ENCODE results near the gene CTNNA2.

Gene CTNNA2

DNA sequence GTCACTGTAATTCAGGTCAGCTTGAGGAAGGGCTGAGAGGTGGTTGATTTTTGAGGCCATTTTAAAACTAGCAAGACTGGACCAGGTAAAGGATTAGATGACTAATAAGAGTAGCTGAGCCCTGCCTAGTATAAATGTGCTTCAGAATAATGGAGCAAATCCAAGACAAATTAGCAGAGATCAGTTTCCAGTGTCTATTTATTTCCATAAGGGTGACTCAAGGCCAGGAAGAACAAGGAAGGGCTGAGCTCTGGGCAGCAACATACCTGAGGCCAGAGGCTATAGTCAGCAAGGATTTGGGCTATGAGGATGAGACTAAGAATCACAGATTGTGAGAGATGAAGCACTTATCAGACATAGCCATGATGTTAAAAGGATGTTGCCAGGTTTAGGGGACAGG lies 1130.7 kb downstream of the CTNNA2 start:
- no peaks in the 10 kb centered on the region for H3K4me1 Mint-ChIP-seq
- H3K36me3 Mint-ChIP-seq (ENCODE audit: low read depth), result no peaks in the 10 kb centered on the region
- TF ChIP-seq, protein P1, sequence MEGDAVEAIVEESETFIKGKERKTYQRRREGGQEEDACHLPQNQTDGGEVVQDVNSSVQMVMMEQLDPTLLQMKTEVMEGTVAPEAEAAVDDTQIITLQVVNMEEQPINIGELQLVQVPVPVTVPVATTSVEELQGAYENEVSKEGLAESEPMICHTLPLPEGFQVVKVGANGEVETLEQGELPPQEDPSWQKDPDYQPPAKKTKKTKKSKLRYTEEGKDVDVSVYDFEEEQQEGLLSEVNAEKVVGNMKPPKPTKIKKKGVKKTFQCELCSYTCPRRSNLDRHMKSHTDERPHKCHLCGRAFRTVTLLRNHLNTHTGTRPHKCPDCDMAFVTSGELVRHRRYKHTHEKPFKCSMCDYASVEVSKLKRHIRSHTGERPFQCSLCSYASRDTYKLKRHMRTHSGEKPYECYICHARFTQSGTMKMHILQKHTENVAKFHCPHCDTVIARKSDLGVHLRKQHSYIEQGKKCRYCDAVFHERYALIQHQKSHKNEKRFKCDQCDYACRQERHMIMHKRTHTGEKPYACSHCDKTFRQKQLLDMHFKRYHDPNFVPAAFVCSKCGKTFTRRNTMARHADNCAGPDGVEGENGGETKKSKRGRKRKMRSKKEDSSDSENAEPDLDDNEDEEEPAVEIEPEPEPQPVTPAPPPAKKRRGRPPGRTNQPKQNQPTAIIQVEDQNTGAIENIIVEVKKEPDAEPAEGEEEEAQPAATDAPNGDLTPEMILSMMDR (IDR thresholded peaks at IDR 0.05; ENCODE audit: unreplicated experiment in 3 of 3), result no peak
- H3K9me3 Mint-ChIP-seq, result no peaks in the 10 kb centered on the region
- no peak overlapping the region for H3K27ac Mint-ChIP-seq
- no peaks in the 10 kb centered on the region for H3K27me3 Mint-ChIP-seq (ENCODE audit: low read depth)
- H3K4me3 Mint-ChIP-seq, result no peak overlapping the region

DNA sequence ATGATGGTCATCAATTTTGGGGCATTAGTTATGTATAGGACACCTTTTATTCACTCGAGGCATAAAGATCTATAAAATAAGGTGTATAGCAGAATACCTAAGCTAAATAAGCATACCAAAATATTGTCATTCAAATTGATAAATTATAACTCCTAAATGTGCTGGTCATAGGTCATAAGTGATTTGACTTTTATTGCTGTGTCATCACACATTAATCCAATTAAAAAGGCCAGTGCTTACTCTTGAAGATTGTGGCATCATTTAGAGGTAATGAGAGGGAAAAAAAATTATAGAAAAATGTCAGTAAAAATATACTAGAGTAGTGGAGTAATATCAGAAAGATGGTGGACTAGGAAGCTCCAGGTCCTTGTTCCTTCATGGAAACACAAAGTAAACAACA lies 1138.6 kb downstream of the CTNNA2 start:
- Mint-ChIP-seq H3K9me3 (peaks cover 14% of the 10 kb centered on the region), H3K4me3 (no peak overlapping the region), H3K36me3 (ENCODE audit: low read depth) (no peaks in the 10 kb centered on the region), H3K27ac (no peak overlapping the region), H3K4me1 (no peaks in the 10 kb centered on the region), H3K27me3 (ENCODE audit: low read depth) (no peaks in the 10 kb centered on the region)
- TF ChIP-seq, protein P1 (IDR thresholded peaks at IDR 0.05; ENCODE audit: unreplicated experiment in 3 of 3), result no peak

DNA sequence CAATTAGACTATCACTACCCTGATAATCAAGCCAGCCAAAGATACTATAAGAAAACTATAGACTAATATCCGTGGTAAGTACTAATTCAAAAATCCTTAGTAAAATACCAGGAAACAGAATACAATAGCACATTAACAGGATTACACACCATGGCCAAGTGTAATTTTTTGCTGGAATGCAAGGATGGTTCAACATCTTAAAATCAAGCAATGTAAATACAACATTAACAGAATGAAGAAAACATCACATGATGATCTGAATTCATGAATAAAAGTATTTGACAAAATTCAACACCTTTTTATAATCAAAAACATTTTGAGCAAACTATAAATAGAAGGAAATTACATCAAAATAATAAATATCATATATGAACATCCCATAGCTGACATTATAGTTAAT lies 1142.4 kb downstream of the CTNNA2 start:
- TF ChIP-seq, protein P1 (IDR thresholded peaks at IDR 0.05; ENCODE audit: unreplicated experiment in 3 of 3), result no peak
- Mint-ChIP-seq H3K27ac (no peak overlapping the region), H3K4me1 (no peaks in the 10 kb centered on the region), H3K27me3 (ENCODE audit: low read depth) (no peaks in the 10 kb centered on the region), H3K9me3 (peaks cover 14% of the 10 kb centered on the region), H3K4me3 (no peak overlapping the region), H3K36me3 (ENCODE audit: low read depth) (no peaks in the 10 kb centered on the region)

DNA sequence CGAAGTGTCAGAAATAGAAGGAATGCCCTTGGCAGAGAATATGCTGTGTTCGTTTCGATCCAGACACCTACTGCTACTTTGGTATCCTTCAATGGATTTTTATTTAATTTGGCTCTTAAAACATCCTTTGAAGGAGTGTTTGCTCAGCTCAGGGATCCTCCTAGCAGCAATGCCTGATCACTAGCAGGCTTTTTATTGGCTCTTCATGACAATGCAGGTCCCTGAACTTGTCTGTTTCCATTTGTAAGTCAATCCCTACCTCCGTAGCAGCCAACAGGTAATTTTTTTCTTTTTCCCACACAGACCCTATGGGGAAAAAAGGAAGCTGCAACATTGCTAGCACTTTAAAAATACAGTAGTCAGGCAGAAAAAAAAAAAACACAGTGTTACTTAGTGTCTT lies 1157.9 kb downstream of the CTNNA2 start:
- TF ChIP-seq, protein P1 (IDR thresholded peaks at IDR 0.05; ENCODE audit: unreplicated experiment in 3 of 3), result no peak
- Mint-ChIP-seq H3K27ac (no peak overlapping the region), H3K27me3 (ENCODE audit: low read depth) (no peaks in the 10 kb centered on the region), H3K4me1 (no peaks in the 10 kb centered on the region), H3K9me3 (no peaks in the 10 kb centered on the region), H3K36me3 (ENCODE audit: low read depth) (no peaks in the 10 kb centered on the region), H3K4me3 (no peak overlapping the region)

DNA sequence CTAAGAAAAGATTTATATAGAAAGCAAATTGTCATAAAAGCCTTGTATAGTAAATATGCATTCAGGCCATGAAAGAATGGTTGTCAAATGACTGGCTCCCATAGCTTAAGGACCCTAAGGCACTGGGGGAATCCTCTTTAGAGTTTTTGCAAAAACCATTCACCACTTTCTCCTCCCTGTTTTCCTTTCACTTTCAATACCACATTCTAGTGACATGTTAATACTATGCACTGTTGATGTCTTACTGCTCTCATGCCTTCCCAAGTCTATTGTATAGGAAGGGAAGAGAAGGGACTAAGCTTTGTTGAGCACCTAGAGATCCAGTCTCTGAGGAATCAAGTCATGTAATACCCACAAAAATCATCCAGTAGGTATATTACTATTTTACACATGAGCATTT lies 1174.7 kb downstream of the CTNNA2 start:
- Mint-ChIP-seq H3K4me3 (no peak overlapping the region), H3K9me3 (peaks cover 4% of the 10 kb centered on the region), H3K4me1 (no peaks in the 10 kb centered on the region), H3K27me3 (ENCODE audit: low read depth) (no peaks in the 10 kb centered on the region), H3K27ac (no peak overlapping the region), H3K36me3 (ENCODE audit: low read depth) (no peaks in the 10 kb centered on the region)
- TF ChIP-seq, protein P1 (IDR thresholded peaks at IDR 0.05; ENCODE audit: unreplicated experiment in 3 of 3), result no peak

DNA sequence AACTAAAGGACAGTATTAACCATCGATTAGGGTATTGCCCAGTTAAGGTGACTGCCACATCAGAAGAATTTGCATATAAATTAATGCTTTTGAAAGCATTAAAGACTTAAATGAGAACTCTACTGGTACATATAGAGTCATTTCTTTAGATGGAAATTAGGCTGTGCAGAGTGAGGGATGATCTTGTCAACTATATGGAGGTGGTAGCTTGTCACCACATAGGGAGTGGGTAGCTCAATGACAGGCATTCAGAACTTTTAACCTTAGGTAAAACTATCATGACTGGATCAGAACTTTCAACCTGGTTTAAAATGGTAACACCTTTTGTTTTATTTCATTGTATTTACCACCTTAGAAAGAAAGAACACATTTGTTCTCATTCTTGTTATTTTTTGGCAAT lies 1176.3 kb downstream of the CTNNA2 start:
- Mint-ChIP-seq H3K9me3 (peaks cover 7% of the 10 kb centered on the region), H3K4me1 (no peaks in the 10 kb centered on the region), H3K36me3 (ENCODE audit: low read depth) (no peaks in the 10 kb centered on the region), H3K4me3 (no peak overlapping the region), H3K27ac (no peak overlapping the region), H3K27me3 (ENCODE audit: low read depth) (no peaks in the 10 kb centered on the region)
- TF ChIP-seq, protein P1 (IDR thresholded peaks at IDR 0.05; ENCODE audit: unreplicated experiment in 3 of 3), result no peak

Data from nephron (organoid).